ENCODE results near the gene RALGPS1.

The RALGPS1 gene

DNA sequence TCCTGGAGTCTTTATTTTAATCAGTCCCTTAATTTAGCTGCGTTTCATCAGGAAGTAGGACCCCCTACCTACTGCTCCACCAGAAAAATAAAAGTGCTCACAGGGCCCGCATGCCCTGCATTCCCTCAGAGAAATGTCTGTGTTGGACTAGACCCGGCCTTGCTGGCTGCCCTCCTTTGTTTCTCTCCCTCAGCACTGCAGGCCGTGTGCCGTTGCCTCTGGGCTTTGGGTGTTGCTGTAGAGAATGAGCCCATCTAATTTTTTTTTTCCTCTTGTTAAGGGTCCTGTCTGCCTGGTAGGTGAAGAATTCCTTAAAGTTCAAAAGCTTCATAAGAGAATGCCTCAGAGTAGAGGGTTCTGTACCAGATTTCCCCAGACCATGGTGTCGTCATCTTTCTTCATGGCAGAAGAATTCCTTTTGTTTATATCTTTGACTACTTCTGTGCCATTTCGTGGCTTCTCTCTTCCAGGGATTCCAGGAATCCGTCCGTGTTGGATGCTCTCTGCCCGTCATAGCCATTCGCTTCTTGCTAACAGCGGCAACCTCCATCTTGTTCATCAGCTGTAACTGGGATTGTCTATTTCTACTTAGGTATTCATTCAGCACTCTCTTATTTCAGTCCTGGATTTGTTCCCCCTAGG is 257.6 kb downstream of the RALGPS1 start:
- Histone ChIP-seq H4K20me1 (ENCODE audit: control insufficient read depth, insufficient read depth, low read depth, low read length) (no peaks in the 10 kb centered on the region), H3F3A (ENCODE audit: control insufficient read depth, insufficient read depth) (no peaks in the 10 kb centered on the region), H3K79me2 (ENCODE audit: control insufficient read depth, low read length) (no peaks in the 10 kb centered on the region), H3K4me2 (ENCODE audit: low read length) (no peak overlapping the region), H3K36me3 (ENCODE audit: control insufficient read depth, low read length) (no peaks in the 10 kb centered on the region), H3K4me3 (ENCODE audit: low read length) (no peak overlapping the region), H3K27ac (ENCODE audit: low read depth, low read length) (no peak overlapping the region), H3K4me1 (ENCODE audit: control insufficient read depth, low read length) (peaks cover 13% of the 10 kb centered on the region), H3K27me3 (ENCODE audit: control insufficient read depth, low read length) (no peaks in the 10 kb centered on the region), H3K9me2 (replicated peaks; ENCODE audit: control insufficient read depth, low read length) (no peaks in the 10 kb centered on the region), H3K9me3 (ENCODE audit: control insufficient read depth, insufficient read depth, low read length) (no peaks in the 10 kb centered on the region)
- TF ChIP-seq, protein P1, sequence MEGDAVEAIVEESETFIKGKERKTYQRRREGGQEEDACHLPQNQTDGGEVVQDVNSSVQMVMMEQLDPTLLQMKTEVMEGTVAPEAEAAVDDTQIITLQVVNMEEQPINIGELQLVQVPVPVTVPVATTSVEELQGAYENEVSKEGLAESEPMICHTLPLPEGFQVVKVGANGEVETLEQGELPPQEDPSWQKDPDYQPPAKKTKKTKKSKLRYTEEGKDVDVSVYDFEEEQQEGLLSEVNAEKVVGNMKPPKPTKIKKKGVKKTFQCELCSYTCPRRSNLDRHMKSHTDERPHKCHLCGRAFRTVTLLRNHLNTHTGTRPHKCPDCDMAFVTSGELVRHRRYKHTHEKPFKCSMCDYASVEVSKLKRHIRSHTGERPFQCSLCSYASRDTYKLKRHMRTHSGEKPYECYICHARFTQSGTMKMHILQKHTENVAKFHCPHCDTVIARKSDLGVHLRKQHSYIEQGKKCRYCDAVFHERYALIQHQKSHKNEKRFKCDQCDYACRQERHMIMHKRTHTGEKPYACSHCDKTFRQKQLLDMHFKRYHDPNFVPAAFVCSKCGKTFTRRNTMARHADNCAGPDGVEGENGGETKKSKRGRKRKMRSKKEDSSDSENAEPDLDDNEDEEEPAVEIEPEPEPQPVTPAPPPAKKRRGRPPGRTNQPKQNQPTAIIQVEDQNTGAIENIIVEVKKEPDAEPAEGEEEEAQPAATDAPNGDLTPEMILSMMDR (IDR thresholded peaks at IDR 0.05; ENCODE audit: low read depth, low read length, poor library complexity, severe bottlenecking): no peak
- no peak for TF ChIP-seq EZH2phosphoT487 (IDR thresholded peaks at IDR 0.05; ENCODE audit: borderline replicate concordance, low read length)

DNA sequence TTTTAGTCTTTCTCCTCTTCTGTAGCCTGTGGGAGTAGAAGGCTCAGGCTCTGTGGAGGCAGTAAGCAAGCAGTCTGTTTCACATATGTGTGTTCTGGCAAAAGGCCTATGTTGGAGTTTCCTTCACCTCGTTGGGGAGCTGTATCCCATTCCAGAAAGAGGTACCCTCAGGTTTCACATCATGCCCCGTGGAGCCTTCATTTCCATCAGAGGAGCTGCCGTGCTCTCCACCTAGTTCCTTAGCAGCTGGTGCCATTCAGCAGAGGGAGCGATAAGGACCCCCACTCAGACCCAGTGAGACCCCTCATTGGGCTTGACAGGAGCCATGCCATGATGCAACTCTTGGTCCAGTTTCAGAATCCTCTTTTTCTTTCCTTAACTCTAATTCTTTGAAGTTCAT is 258.5 kb downstream of the RALGPS1 start:
- Histone ChIP-seq H4K20me1 (ENCODE audit: control insufficient read depth, insufficient read depth, low read depth, low read length) (no peaks in the 10 kb centered on the region), H3K4me1 (ENCODE audit: control insufficient read depth, low read length) (peaks cover 5% of the 10 kb centered on the region), H3K4me2 (ENCODE audit: low read length) (no peak overlapping the region), H3K27me3 (ENCODE audit: control insufficient read depth, low read length) (no peaks in the 10 kb centered on the region), H3K79me2 (ENCODE audit: control insufficient read depth, low read length) (no peaks in the 10 kb centered on the region), H3K4me3 (ENCODE audit: low read length) (no peak overlapping the region), H3K9me2 (replicated peaks; ENCODE audit: control insufficient read depth, low read length) (no peaks in the 10 kb centered on the region), H3K36me3 (ENCODE audit: control insufficient read depth, low read length) (no peaks in the 10 kb centered on the region), H3F3A (ENCODE audit: control insufficient read depth, insufficient read depth) (no peaks in the 10 kb centered on the region), H3K9me3 (ENCODE audit: control insufficient read depth, insufficient read depth, low read length) (no peaks in the 10 kb centered on the region), H3K27ac (ENCODE audit: low read depth, low read length) (no peak overlapping the region)
- no peak for TF ChIP-seq EZH2phosphoT487 (IDR thresholded peaks at IDR 0.05; ENCODE audit: borderline replicate concordance, low read length)
- TF ChIP-seq, protein P1 (IDR thresholded peaks at IDR 0.05; ENCODE audit: low read depth, low read length, poor library complexity, severe bottlenecking): no peak

DNA sequence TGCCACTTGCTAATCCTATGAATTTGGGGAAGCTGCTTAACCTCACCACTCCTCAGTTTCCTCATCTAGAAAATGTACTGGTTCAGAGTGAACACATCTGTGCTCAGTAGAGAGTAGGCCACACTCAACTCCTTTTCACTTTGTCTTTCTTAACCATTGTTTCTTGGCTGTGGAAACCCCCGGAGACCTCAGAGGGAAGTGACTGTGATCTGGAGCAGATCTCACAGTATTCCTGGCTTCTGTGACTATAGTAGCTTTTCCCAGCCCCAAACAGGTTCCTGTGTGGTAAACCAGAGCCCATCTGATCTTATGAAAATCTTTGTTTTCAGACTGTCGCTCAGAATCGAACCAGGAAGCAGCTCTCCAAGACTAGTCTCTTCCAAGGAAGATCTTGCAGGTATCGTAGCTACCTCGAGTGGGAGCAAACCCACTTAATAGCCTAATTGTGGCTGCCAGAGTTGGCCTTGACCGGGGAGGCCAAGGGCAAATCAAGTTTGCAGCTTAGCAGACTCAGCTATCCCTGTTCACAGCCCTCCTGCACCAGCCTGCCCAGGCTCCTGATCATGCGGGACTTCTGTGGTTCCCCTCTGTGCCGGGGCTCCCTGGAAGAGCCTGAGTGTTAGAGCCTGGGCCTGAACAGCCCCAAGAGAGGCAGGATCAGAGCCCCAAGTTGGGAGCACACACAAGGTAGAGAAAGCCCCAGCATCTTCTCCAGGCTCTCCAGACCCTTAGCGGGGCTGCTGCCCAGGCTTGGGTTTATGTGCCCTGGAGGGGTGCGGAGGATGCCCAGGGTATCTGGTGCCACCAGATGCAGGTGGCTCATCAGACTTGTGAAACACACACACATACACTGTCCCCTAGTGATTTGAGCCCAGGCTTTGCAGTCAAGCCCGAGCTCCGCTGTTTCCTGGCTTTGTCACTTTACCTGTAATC is 260.1 kb downstream of the RALGPS1 start:
- H3K27ac ChIP-seq (ENCODE audit: low read depth, low read length): no peak overlapping the region
- H3F3A ChIP-seq (ENCODE audit: control insufficient read depth, insufficient read depth): no peaks in the 10 kb centered on the region
- no peak overlapping the region for H3K4me3 ChIP-seq (ENCODE audit: low read length)
- H3K9me3 ChIP-seq (ENCODE audit: control insufficient read depth, insufficient read depth, low read length): no peaks in the 10 kb centered on the region
- H3K36me3 ChIP-seq (ENCODE audit: control insufficient read depth, low read length): no peaks in the 10 kb centered on the region
- no peaks in the 10 kb centered on the region for H3K27me3 ChIP-seq (ENCODE audit: control insufficient read depth, low read length)
- H3K79me2 ChIP-seq (ENCODE audit: control insufficient read depth, low read length): no peaks in the 10 kb centered on the region
- TF ChIP-seq EZH2phosphoT487 (IDR thresholded peaks at IDR 0.05; ENCODE audit: borderline replicate concordance, low read length): no peak
- TF ChIP-seq, protein P1 (IDR thresholded peaks at IDR 0.05; ENCODE audit: low read depth, low read length, poor library complexity, severe bottlenecking): no peak
- no peak overlapping the region for H3K4me2 ChIP-seq (ENCODE audit: low read length)
- H3K4me1 ChIP-seq (ENCODE audit: control insufficient read depth, low read length): peaks cover 4% of the 10 kb centered on the region; the same call in 1 of the 2 replicates
- H3K9me2 ChIP-seq (replicated peaks; ENCODE audit: control insufficient read depth, low read length): no peaks in the 10 kb centered on the region
- H4K20me1 ChIP-seq (ENCODE audit: control insufficient read depth, insufficient read depth, low read depth, low read length): no peaks in the 10 kb centered on the region

All from DOHH2 (cell line).